AG10803 (cell line): ENCODE measurements around the gene GRK6.
"Not testable (repeated sequence)": the region's sequence is repeated elsewhere in the genome, so short reads cannot be mapped to it uniquely, and the experiment has no call there.

Source experiments
- DNase-seq: peaks from one replicate; pipeline ENCODE4 v3.0.0; 2010; ENCODE audit warnings: low read depth
- H3K4me3 ChIP-seq: 2 replicates; pipeline ENCODE4 v1.5.1; 2011; ENCODE audit warnings: mild to moderate bottlenecking, low read length, control low read depth
- CTCF ChIP-seq: conservative IDR thresholded peaks from 2 replicates; pipeline ENCODE4 v1.5.1; 2011; ENCODE audit warnings: mild to moderate bottlenecking, low read length, control low read depth, inconsistent platforms

The GRK6 gene

GRCh38 chr5:177419046-177419445, 7.4 kb upstream of the GRK6 start:
- peak; percentile 79 for DNase-seq
- TF ChIP-seq CTCF, result no peak

GRCh38 chr5:177420472-177420871, 6.0 kb upstream of the GRK6 start:
- DNase-seq, H3K4me3 ChIP-seq: not testable (repeated sequence)

More at GRCh38 chr5:177419046-177419445, 7.4 kb upstream of the GRK6 start:
- H3K4me3 ChIP-seq, result no peak overlapping the region

DNA sequence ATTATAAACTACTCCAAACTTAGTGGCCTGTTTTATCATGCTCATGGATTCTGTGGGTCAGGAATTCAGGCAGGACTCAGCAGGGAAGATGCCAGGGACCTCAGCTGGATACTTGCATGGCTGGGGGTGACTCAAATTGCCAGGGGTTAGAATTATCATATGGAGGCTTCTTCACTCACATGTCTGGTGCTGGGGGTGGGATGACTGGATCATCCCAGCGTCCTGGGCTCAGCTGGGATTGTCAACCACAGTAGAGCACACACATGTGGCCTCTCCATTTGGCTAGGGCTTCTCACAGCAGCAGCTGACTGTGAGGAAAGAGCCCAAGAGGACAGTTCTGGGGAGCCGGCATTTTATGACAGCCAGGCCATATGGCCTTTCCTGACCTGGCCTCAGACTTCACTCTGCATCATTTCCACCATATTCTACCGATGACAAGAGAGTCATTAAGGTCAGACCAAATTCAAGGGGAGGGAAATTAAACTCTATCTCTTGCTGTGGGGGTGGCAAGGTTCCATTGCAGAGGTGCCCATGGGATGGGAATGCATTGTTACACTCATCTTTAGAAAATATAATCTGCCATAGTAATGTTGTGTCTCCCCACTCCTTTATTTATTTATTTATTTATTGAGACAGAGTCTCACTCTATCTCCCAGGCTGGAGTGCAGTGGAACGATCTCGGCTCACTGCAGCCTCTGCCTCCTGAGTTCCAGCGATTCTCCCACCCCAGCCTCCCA, 5.2 kb upstream of the GRK6 start:
- DNase-seq, result peak; percentile 19
- no peak for TF ChIP-seq CTCF
- H3K4me3 ChIP-seq, result no peak overlapping the region

DNA sequence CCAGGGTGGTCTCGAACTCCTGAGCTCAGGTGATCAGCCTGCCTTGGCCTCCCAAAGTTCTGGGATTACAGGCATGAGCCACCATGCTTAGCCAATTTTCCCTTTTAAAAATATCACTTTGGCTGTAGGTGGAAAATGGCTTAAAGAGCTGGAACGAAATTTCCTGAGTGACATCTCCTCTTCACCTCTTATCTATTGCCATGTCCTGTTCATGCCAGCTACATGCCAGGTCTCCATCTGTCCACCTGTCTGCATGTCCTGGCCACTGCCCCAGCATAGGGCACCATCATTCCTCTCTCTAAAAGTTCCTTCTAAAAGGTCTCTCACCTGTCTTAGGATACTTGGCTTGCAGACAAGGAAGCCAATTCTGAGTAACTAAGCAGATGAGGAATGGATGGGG, 2.8 kb upstream of the GRK6 start:
- H3K4me3 ChIP-seq, result no peak overlapping the region
- TF ChIP-seq CTCF, result no peak
- DNase-seq, result no peak

GRCh38 chr5:177425196-177425800, 1.2 kb upstream of the GRK6 start:
- H3K4me3 ChIP-seq, result peak overlapping the region; percentile 73
- DNase-seq, result no peak
- no peak for TF ChIP-seq CTCF

- DNase-seq, result peak; percentile 100
- H3K4me3 ChIP-seq, result peak overlapping the region; percentile 73
- TF ChIP-seq CTCF, result no peak
Observed at GRCh38 chr5:177425801-177426565, 493 bp upstream of the GRK6 start.

GRCh38 chr5:177427211-177427822, 841 bp downstream of the GRK6 start:
- DNase-seq, result no peak
- peak overlapping the region; percentile 74 for H3K4me3 ChIP-seq
- no peak for TF ChIP-seq CTCF
